ENCODE data around the gene NT5DC2. TPM values are rescaled to one million over a fixed set of nuclear protein-coding genes. Genes with fewer than 3 reads are reported as not detected.
"Not testable (repeated sequence)": the region's sequence is repeated elsewhere in the genome, so short reads cannot be mapped to it uniquely, and the experiment has no call there.

NT5DC2 gene
- total RNA-seq, 1 donor from 2014 or later: 4.1 TPM

DNA sequence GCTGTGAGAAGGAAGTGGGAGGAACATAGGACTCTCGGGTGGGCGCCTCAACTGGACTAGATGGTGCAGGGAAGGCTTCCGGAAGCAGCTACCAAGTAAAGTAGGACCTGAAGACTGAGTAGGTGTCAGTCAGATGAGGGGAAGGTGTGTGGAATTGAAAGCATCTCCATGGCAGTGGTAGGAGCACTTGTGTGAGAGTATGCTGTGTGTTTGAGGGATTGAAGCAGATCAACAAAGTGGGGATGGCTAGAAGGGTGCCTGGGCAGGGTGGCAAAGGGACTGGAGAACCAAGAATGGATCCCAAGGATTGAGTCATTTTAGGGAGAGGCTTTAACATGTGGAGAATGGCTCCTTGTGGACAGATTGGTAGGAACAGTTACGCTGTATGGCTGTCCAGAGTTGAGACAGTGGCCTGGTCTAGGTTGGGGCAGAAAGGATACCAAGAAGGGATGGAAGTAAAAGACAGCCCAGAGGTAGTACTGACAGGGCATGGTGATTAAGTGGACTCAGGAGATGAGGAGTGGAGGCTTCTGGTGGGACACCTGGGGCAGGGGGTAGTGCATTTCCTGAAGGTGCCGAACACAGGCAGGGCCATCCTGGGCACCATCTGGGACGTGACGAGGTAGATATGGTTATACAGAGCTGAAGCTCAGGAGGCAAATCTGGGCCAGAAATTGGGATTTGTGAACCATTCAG, 4.2 kb upstream of the NT5DC2 start:
- ATAC-seq (no peak), DNase-seq (ENCODE audit: low spot score) (no peak)

DNA sequence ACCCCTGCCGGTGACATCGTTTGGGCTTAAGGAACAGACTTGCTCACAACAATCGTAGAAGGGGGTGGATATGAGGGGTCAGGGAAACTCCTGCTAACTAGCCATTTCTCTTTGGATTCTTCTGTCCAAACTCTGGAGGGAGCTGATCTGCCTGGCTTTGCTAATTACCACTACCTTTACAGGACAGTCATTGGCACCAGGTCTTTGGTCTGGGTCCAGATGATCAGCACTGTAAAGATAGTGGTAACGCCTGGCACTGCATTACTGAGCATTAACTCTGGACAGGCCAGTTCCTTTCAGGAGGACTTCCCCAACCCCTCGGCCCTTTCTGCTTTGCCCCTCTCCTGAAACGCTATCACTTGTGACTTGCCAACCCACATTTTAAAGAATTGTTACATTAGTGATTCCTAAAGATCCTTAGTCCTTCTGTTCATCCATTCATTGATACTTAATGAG, 3.5 kb upstream of the NT5DC2 start:
- no peak for DNase-seq (ENCODE audit: low spot score)
- ATAC-seq: peak; percentile 34

- DNase-seq (ENCODE audit: low spot score) (peak; percentile 99), ATAC-seq (peak; percentile 88)
Observed at GRCh38 chr3:52536369-52537164, 2.9 kb upstream of the NT5DC2 start, which contains the start of gene UQCC5. Gene UQCC5, plus strand, starts transcription at chr3:52536605. Its CDS starts 151 bp downstream, at chr3:52536756.

DNA sequence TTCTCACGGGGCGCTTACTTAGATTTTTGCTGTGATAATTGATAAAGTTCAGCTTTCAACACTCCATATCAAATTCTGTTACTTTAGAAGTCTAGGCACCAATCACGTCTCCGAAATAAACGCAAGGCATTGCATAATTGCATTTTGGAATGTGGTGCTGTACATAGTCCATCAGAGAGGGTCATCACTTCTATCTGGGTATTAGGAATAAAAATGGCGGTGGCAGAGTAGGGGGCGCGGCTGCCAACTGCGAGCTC, 2.4 kb upstream of the NT5DC2 start:
- DNase-seq (ENCODE audit: low spot score) (no peak), ATAC-seq (no peak)

DNA sequence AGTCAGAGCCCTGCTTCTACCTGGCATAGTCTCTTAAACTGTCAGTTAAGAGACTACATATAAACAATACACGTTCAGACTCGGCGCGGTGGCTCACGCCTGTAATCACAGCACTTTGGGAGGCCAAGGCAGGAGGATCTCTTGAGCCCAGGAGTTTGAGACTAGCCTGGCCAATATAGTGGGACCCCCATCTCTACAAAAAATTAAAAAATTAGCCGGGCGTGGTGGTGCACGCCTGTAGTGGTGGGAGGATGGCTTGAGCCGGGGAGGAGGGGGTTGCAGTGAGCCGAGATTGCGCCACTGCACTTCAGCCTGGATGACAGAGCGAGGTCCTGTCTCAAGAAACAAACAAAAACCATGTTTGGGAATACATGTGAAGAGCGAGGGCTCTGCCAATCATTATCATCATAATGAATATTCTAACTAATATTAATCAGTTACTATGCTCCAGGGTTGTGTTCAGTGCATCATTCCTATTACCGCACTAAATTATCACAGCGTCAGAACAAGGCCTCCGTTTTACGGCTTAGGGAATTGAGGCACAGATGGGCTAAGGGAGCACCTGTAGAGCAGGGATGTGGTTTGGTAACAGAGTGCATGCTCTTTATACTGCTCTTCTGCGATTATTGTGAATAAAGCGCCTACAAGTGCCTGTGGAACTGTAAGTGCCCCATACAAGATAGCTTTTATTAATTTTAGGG, 1.9 kb upstream of the NT5DC2 start:
- DNase-seq (ENCODE audit: low spot score) (no peak), ATAC-seq (no peak)

- ATAC-seq: no peak
- peak; percentile 48 for DNase-seq (ENCODE audit: low spot score)
Observed at GRCh38 chr3:52534281-52535183, 875 bp upstream of the NT5DC2 start.

DNA sequence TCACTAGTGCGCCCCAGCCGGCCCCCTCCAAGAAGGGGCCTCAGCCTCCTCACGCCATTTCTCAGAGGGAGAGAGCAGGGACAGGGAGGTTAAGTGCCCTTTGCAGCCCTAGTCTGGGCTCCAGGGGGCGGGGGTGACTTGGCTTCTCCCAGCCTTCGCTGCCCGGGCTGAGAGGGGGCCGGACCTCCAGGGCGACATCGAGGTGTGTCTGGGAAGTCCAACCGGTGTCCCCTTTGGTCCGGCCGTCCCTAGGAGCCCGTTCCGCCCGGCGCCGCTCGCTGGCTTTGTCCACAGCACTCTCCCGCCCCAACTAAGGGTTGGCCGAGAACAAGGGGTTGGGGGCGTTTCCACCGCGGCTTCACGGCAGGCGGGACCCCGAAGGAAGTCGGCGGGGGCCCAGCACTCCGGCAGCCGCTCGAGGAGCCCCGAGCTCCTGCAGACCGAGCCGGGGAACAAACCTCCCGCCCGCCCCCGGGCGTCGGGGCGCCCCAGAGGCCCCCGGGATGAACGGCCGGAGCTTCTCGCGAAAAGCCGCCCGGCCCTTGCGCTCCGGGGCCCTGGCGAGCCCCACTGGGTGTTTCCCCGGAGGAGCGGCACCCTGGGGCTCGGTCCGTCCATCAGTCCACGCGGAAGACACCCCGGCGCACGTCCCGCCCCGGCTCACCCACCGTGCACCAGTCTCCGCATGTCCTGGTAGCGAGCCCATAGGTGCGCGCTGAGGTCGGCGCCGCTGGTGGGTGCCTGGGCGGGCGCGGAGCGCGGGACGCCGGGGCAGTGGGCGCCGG, 627 bp downstream of the NT5DC2 start:
- ATAC-seq (no peak), DNase-seq (ENCODE audit: low spot score) (peak; percentile 49)

DNA sequence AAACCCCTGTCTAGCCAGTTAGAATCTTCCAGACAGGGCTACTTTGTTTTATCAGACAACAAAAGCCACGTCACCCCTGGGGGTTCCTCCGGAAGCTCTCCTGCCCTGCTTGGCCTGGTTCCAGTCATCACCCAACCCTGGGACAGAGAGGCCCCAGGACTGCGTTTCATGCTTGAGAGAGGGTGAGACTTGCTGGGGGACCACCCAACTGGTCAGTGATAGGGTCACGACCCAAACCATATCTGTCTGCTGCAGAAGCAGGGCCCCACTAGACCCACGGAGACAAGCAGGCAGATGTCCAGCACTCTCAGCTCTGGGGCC, 1.2 kb downstream of the NT5DC2 start:
- DNase-seq (ENCODE audit: low spot score) (peak; percentile 45), ATAC-seq (no peak)

DNA sequence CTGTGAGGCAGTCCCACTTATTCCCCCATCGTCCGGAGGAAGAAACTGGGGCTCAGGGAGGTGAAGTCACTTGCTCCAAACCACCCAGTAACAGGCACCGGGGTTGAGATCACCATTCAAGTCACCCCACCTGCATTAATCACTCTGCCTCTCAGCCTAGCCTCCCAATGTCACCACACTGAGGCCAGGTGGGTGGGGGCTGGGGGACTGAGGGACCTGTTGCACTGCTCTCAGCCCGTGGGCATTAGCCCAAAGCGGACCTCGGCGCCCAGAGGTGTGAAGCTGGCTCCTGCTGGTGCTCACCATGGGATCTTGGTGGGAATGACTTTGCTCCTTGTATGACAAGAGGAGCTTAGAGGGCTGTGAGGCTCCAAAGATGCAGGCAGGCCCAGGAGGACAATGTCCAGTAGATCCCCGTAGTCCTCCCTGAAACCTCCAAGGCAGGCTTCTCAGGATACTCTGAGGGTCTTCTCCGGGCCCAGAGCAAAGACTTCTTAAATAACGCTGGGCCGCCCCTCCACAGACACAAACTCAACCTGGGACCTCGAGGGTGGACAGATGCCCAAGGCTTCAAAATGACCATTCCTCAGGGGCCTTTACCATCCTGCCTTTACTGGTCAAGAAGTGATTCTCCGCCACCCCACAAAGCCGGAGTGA, 1.7 kb downstream of the NT5DC2 start:
- DNase-seq (ENCODE audit: low spot score): no peak

DNA sequence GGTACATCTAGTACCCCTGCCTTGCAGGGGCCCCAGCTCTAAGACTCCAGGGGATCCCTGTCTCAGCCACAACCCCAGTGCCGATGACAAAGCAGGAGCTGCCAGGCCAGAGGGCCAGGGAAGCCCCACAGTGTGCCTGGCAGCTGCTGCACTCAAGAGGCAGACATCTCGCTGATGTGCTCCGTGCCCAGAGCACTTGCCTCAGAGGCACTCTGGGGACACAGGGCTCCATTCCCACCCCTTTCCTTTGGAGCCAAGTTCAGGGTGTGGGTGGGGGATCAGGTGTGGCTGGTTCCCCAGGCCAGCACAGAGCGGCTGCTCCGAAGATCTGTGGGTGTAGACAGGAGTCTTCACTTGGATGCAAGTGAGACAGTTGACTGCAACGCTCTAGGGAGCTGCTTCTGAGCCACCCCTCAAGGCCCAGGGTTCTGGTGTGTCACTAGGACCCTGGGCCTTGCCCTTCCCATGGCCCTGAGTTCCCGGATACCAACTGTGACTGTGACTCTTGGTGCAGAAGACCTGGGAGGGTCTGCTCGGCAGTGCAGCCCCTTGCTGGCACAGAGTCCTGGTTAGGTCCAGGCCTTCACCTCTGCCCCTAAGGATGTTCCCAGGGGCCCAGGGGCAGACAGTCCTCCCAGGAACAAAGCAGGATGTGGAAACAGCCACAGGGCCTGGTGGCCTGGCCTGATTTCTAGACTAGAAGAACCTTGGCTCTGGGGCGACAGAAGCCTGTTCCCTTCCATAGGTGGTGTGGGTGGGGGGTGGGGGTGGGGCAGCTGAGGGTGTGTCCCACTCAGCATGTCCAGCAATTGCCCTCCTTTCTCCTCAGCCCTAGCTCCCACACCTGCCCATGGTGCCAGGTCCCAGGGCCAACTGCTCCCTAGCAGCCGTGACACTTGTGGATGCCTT, 2.5 kb downstream of the NT5DC2 start:
- ATAC-seq: no peak

More for the DNA sequence above, 1.7 kb downstream of the NT5DC2 start:
- ATAC-seq: no peak

DNA sequence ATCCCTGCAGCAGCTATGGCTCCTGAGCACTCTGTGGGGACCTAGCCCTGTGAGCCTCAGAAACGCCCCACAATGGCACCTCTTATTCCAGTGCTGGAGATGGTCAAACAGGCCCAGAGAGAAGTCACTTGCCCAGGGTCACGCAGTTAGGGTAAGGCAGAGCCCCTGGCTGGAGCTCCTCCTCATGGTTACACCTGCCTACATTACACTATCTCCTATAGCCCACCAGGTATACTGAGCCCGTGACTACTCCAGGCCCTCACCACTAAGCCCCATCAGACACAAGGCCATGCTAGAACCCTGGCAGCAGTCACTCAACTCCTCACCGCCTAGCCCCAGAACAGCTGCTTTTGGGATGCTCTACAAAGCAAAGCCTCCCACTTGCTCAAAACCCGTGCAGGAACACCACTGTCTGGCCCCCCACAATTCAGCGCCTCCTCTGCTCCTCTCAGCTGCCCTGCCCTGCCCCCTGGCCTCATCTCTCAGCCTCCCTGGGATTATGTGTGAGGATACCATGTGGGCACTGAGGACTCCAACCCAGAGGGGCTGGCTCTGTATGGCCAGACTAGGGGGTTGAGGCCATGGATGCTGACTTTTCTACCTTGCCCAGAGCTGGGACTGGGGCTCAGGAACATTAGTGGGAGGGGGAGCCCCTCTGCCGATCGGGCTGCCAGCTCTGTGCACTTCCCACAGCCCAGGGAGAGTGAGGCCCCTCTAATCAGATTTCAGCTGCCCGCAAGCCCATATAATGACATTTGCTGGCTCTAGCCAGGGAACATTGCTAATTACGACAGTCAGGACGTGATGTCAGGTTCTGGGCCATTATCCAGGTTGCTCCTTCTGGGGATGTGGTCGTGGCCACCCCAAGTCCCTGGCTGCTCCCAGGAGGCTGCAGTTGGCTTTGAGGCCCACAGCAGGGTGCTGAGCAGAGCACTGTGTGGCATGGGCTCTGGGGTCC, 4.0 kb downstream of the NT5DC2 start:
- ATAC-seq: no peak

More for the DNA sequence above, 2.5 kb downstream of the NT5DC2 start:
- no peak for DNase-seq (ENCODE audit: low spot score)

GRCh38 chr3:52528586-52529375, 4.9 kb downstream of the NT5DC2 start:
- DNase-seq (ENCODE audit: low spot score) (no peak), ATAC-seq (no peak)

More for the DNA sequence above, 4.0 kb downstream of the NT5DC2 start:
- DNase-seq (ENCODE audit: low spot score): no peak

DNA sequence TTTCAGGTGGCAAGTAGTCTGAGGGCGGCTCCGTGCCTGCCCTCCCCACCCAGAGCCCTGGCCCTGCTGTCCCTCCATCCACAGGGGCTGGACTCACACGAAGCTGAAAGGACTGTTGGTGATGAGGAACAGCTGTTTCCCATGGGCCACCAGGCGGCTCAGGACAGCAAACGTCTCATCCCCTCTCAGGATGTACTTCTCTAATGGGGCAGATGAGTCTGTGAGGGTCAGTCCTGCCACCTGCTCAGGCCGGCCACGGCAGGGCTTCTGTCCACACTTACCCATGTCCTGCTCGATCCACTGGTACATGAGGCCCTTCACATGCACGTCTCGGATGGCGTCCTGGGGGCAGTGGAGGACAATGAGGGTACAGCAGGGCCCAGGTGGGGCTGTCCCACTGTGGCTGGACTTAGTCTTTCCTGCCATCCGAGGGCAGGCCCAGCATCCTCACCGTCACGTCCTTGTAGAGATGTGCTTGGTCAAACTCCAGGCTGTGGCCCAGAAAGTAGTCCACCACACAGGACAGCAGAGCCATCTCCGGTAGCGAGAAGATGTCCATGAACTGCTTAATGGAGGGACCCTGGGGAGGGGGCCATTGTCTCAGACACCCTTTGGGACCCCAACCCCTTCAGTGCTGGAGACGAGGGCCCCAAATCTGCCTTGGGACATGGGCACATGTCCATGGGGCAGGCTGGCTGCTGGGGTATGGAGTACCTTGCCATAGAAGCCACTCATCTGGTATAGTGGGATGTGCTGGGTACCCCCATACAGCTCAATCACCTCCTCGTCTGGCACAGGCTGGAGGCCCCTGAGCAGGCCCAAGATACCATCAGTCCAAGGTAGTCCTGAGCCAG, 5.7 kb downstream of the NT5DC2 start:
- DNase-seq (ENCODE audit: low spot score) (no peak), ATAC-seq (no peak)

DNA sequence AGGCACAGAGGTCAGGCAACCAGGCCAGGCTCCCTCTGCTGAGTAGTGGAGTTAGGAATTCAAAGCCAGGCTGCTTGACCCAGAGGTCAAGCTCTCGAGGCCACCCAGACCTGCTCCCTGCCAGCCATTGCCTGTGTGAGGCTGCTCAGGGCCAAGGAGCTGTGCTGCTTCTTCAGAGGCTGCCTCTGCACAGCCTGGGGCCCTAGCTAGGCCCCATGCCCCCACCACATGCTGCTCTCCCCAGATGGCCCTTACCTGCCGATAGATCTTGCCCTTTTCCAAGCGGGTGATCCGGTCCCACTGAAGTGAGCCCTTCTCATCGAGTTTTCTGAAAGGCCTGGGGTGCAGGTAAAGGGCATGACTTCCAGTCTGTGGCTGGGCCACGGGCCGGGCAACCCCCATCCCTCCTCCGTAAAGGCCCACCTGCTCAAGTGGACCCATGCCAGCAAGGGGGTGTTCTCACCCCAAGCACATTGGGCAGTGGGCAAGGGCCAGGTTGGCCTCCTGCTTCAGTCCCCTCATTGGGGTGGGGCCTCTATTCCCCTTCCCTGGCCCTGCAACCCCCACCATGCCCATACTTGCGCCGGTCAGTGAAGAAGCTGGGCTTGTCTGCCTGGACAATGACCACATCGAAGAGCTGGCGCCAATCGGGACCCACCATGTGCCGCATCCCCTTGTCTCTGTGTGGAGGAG, 6.5 kb downstream of the NT5DC2 start:
- DNase-seq (ENCODE audit: low spot score) (no peak), ATAC-seq (peak; percentile 18)

DNA sequence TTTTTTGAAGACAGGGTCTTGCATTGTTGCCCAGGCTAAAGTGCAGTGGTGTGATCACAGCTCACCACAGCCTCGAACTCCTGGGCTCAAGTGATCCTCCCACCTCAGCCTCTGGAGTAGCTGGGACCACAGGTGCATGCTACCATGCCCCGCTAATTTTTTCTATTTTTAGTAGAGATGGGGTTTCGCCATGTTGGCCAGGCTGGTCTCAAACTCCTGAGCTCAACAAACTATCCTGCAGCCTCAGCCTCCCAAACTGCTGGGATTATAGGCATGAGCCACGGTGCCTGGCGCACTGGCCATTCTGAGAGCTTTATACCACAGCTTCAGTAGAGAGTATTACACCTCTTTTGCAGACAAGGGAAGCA, 7.0 kb downstream of the NT5DC2 start:
- DNase-seq (ENCODE audit: low spot score); ATAC-seq: not testable (repeated sequence)
